Measurements from ENCODE around the gene CSNK1D. TPM values are rescaled to one million over a fixed set of nuclear protein-coding genes. Genes with fewer than 3 reads are reported as not detected.

CSNK1D gene
- total and polyA plus RNA-seq, 4 experiments from 2014 or later = 31.6 to 182 (median 129) TPM

DNA sequence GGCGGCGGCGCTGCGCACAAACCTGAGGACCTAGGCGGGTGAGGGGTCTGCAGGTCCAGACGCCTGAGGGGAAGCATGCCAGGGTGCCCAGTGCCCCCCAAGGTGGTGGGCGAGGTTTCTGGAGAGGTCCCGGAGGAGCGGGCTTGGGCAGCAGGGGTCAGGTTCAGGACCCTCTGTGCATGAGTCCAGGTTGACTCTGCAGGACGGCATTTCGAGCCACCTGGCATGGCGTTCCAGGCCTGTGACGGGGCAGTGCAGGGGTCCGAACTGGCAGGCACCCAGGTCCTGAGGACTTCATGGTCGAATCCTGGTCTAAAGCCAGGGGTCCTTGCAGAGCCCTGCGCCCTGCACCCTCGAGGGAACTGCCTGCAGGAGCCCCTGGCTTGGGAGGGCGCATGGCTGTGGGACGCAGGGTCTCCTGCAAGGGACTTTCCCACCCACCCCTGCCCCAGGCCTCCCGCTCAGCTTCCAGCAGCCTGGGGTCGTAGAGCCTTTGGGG, 41.1 kb downstream of the CSNK1D start:
- Mint-ChIP-seq H3K4me1 (peaks cover 3 to 41% (median 15%) of the 10 kb centered on the region in 4 donors), H3K4me3 (no peak overlapping the region), H3K9me3 (peaks cover 0 to under 1% (median 0%) of the 10 kb centered on the region in 8 donors), H3K36me3 (peaks cover 0 to 4% of the 10 kb centered on the region in 2 donors), H3K27ac (no peak overlapping the region), H3K27me3 (no peaks in the 10 kb centered on the region)
- Histone ChIP-seq H3K27ac (ENCODE audit: low read depth, low read length) (no peak overlapping the region), H3K9me3 (ENCODE audit: control insufficient read depth in 1 of 2, low read length in 2 of 2) (no peaks in the 10 kb centered on the region), H3K4me3 (ENCODE audit: low read length in 2 of 2) (no peak overlapping the region), H3K4me1 (ENCODE audit: insufficient read depth, low read length) (peaks cover 55% of the 10 kb centered on the region), H3K27me3 (ENCODE audit: insufficient read depth, low read length) (no peaks in the 10 kb centered on the region), H3K36me3 (ENCODE audit: insufficient read depth, low read length) (no peaks in the 10 kb centered on the region)
- POLR2A ChIA-PET (ENCODE audit: partially characterized antibody) = interaction anchor here (1.1 to 1.3 kb wide), 3 partner anchors 41 to 85 kb away, joined by 3 read pairs; partner anchors contain the start of genes CD7 and CSNK1D
- intact Hi-C loops (cut with micrococcal nuclease) = loop anchor here (10.0 kb wide), 1 partner anchor 198 kb away; the partner anchor contains the start of genes DCXR and RAC3
- DNase-seq = no peak
- CTCF ChIA-PET (ENCODE audit: partially characterized antibody) = interaction anchor here (1.2 kb wide), 1 partner anchor 68 kb away, joined by 4 read pairs; no protein-coding TSS in a partner anchor

- no peak overlapping the region for H3K4me3 Mint-ChIP-seq
- no peaks in the 10 kb centered on the region for H3K9me3 Mint-ChIP-seq
- no peaks in the 10 kb centered on the region for H3K27me3 ChIP-seq (ENCODE audit: insufficient read depth, low read length)
- peaks cover 3 to 43% (median 17%) of the 10 kb centered on the region in 4 donors for H3K4me1 Mint-ChIP-seq
- peak overlapping the region; percentile 38 for H3K27ac ChIP-seq (ENCODE audit: low read depth, low read length)
- intact Hi-C loops (cut with micrococcal nuclease) = loop anchor here (10.0 kb wide), 1 partner anchor 197 kb away; the partner anchor contains the start of genes DCXR and RAC3
- peaks cover 0 to 4% of the 10 kb centered on the region in 2 donors for H3K36me3 Mint-ChIP-seq
- no peak overlapping the region for H3K4me3 ChIP-seq (ENCODE audit: low read length in 2 of 2)
- H3K27ac Mint-ChIP-seq = no peak overlapping the region
- ChIA-PET CTCF (ENCODE audit: partially characterized antibody) (interaction anchor here (1.2 kb wide), 1 partner anchor 68 kb away, joined by 4 read pairs; no protein-coding TSS in a partner anchor), POLR2A (ENCODE audit: partially characterized antibody) (interaction anchor here (1.2 to 4.2 kb wide), 5 partner anchors 9 to 70 kb away, joined by 3 to 52 read pairs (median 3); partner anchors contain the start of gene CSNK1D)
- H3K36me3 ChIP-seq (ENCODE audit: insufficient read depth, low read length) = no peaks in the 10 kb centered on the region
- H3K4me1 ChIP-seq (ENCODE audit: insufficient read depth, low read length) = peaks cover 51% of the 10 kb centered on the region
- H3K9me3 ChIP-seq (ENCODE audit: control insufficient read depth in 1 of 2, low read length in 2 of 2) = no peaks in the 10 kb centered on the region
- no peaks in the 10 kb centered on the region for H3K27me3 Mint-ChIP-seq
- peak in 2 of 5 donors; percentile 21 to 57 for DNase-seq
These were observed 41.8 kb downstream of the CSNK1D start for GRCh38 chr17:82231562-82232321.

- Histone ChIP-seq H3K9me3 (ENCODE audit: control insufficient read depth in 1 of 2, low read length in 2 of 2) (no peaks in the 10 kb centered on the region), H3K4me3 (ENCODE audit: low read length in 2 of 2) (no peak overlapping the region), H3K4me1 (ENCODE audit: insufficient read depth, low read length) (peaks cover 46% of the 10 kb centered on the region), H3K27ac (ENCODE audit: low read depth, low read length) (peak overlapping the region; percentile 38), H3K27me3 (ENCODE audit: insufficient read depth, low read length) (no peaks in the 10 kb centered on the region), H3K36me3 (ENCODE audit: insufficient read depth, low read length) (no peaks in the 10 kb centered on the region)
- H3K27ac Mint-ChIP-seq = no peak overlapping the region
- H3K4me3 Mint-ChIP-seq = no peak overlapping the region
- H3K36me3 Mint-ChIP-seq = peaks cover 0 to 4% of the 10 kb centered on the region in 2 donors
- POLR2A ChIA-PET (ENCODE audit: partially characterized antibody) = interaction anchor here (1.2 to 4.2 kb wide), 5 partner anchors 9 to 71 kb away, joined by 3 to 52 read pairs (median 3); partner anchors contain the start of gene CSNK1D
- H3K4me1 Mint-ChIP-seq = peaks cover 3 to 41% (median 17%) of the 10 kb centered on the region in 4 donors
- H3K9me3 Mint-ChIP-seq = no peaks in the 10 kb centered on the region
- CTCF ChIA-PET (ENCODE audit: partially characterized antibody) = interaction anchor here (1.2 kb wide), 1 partner anchor 69 kb away, joined by 4 read pairs; no protein-coding TSS in a partner anchor
- peak in 1 of 5 donors; percentile 31 for DNase-seq
- H3K27me3 Mint-ChIP-seq = no peaks in the 10 kb centered on the region
- intact Hi-C loops (cut with micrococcal nuclease) = loop anchor here (10.0 kb wide), 1 partner anchor 196 kb away; the partner anchor contains the start of genes DCXR and RAC3
These were observed 42.3 kb downstream of the CSNK1D start for GRCh38 chr17:82231312-82231561.

- H3K36me3 ChIP-seq (ENCODE audit: insufficient read depth, low read length) = no peaks in the 10 kb centered on the region
- H3K4me3 ChIP-seq (ENCODE audit: low read length in 2 of 2) = peak overlapping the region in 1 of 2 donors; percentile 32
- ChIA-PET CTCF (ENCODE audit: partially characterized antibody) (no interaction called here), POLR2A (ENCODE audit: partially characterized antibody) (interaction anchor here (1.0 to 4.2 kb wide), 9 partner anchors 10 to 71 kb away, joined by 3 to 52 read pairs (median 22); partner anchors contain the start of genes CCDC57 and CSNK1D)
- peaks cover 2 to 37% (median 15%) of the 10 kb centered on the region in 4 donors for H3K4me1 Mint-ChIP-seq
- peaks cover 42% of the 10 kb centered on the region for H3K4me1 ChIP-seq (ENCODE audit: insufficient read depth, low read length)
- no peaks in the 10 kb centered on the region for H3K9me3 ChIP-seq (ENCODE audit: control insufficient read depth in 1 of 2, low read length in 2 of 2)
- intact Hi-C loops (cut with micrococcal nuclease) = loop anchor here (10.0 kb wide), 1 partner anchor 196 kb away; the partner anchor contains the start of genes DCXR and RAC3
- H3K27ac ChIP-seq (ENCODE audit: low read depth, low read length) = peak overlapping the region; percentile 38
- peak; percentile 42 to 76 (median 48) for DNase-seq
- no peak overlapping the region for H3K27ac Mint-ChIP-seq
- no peaks in the 10 kb centered on the region for H3K27me3 ChIP-seq (ENCODE audit: insufficient read depth, low read length)
- peaks cover 0 to 2% of the 10 kb centered on the region in 2 donors for H3K36me3 Mint-ChIP-seq
- H3K4me3 Mint-ChIP-seq = peak overlapping the region in 5 of 8 donors; percentile 17 to 84 (median 77)
- H3K27me3 Mint-ChIP-seq = no peaks in the 10 kb centered on the region
- no peaks in the 10 kb centered on the region for H3K9me3 Mint-ChIP-seq
These were observed 42.7 kb downstream of the CSNK1D start for GRCh38 chr17:82230609-82231311.

DNA sequence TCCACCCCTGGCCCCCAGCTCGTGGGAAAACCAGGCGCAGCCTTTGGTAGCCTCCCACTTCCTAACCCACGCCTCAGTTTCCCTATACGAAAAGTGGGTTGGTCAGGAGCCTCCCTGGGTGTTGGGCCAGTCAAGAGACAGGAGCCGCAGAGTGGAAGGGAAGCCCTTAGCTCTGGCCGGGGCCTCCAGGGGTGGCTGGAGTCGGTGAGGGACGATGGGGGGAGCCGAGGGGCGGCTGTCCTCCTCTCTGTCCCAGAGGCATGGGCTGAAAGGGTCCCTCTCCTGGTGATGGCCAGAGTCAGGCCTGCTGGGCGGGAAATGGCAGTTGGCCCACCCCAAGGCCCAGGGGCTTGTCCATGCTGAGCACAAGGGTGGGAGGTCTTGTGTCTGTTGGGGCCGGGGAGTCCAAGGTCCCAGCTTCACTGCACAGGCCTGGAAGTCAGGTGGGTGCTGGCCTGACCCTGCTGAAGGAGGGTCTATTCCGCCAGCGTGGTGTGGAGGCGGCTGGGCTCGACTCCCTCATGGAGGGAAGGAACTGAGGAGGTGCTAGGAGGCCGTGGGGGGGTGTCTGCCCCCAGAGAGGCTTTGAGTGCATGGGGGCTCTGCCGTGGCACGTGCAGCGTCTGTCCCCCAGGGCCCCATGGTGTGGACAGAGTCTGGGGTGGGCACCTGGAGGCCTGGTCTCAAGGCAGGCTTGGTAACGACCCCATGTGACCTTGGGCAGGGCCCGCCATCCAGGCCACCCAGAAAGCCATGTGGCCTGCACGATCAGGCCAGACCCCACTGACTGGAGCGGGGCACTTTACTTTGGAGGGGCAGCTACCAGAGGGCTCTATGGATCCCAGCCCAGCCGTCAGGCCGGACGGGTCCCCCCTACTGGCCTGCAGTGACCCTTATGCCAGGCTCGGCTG, 43.5 kb downstream of the CSNK1D start:
- ChIA-PET CTCF (ENCODE audit: partially characterized antibody) (interaction anchor here (1.3 kb wide), 1 partner anchor 24 kb away, joined by 3 read pairs; no protein-coding TSS in a partner anchor), POLR2A (ENCODE audit: partially characterized antibody) (interaction anchor here (0.9 to 4.2 kb wide), 10 partner anchors 11 to 200 kb away, joined by 3 to 52 read pairs (median 14); partner anchors contain the start of genes CCDC57 and CD7)
- Mint-ChIP-seq H3K36me3 (peaks cover 0 to 2% of the 10 kb centered on the region in 2 donors), H3K27me3 (no peaks in the 10 kb centered on the region), H3K9me3 (no peaks in the 10 kb centered on the region), H3K4me1 (peaks cover 2 to 30% (median 15%) of the 10 kb centered on the region in 4 donors), H3K4me3 (peak overlapping the region; percentile 71 to 89 (median 81)), H3K27ac (peak overlapping the region; percentile 71 to 93 (median 87))
- H3K4me1 ChIP-seq (ENCODE audit: insufficient read depth, low read length) = peaks cover 39% of the 10 kb centered on the region
- no peaks in the 10 kb centered on the region for H3K36me3 ChIP-seq (ENCODE audit: insufficient read depth, low read length)
- intact Hi-C loops (cut with micrococcal nuclease) = loop anchor here (2.0 to 10.0 kb wide), 3 partner anchors 23 to 195 kb away; partner anchors contain the start of genes DCXR and RAC3
- H3K4me3 ChIP-seq (ENCODE audit: low read length in 2 of 2) = peak overlapping the region in 1 of 2 donors; percentile 38
- H3K27ac ChIP-seq (ENCODE audit: low read depth, low read length) = peak overlapping the region; percentile 46
- H3K9me3 ChIP-seq (ENCODE audit: control insufficient read depth in 1 of 2, low read length in 2 of 2) = no peaks in the 10 kb centered on the region
- H3K27me3 ChIP-seq (ENCODE audit: insufficient read depth, low read length) = no peaks in the 10 kb centered on the region
- peak in 1 of 5 donors; percentile 24 for DNase-seq
